Measurements from ENCODE around the gene DNMT3A.

- TF ChIP-seq POLR2A (IDR thresholded peaks at IDR 0.05), result no peak
- TF ChIP-seq CTCF (IDR thresholded peaks at IDR 0.05), result no peak
These were observed 6.1 kb upstream of the DNMT3A start for GRCh38 chr2:25347846-25348245.
